HCT116 (cell line): Measurements from ENCODE around the gene MLXIPL. TPM values are rescaled to one million over a fixed set of nuclear protein-coding genes. Genes with fewer than 3 reads are reported as not detected.

Experiments
- ATAC-seq: fragments of 200-7000 bp; cut with Tn5 transposase; 2 replicates; pipeline ENCODE4 v1.9.1; 2020; ENCODE audit warnings: mild to moderate bottlenecking, moderate library complexity
- BruUV-seq: library from RNA; stranded (reverse); fragments of 400-500 nt; replicated peaks from 2 replicates; lab custom pipeline; 2021; lab: Mats Ljungman, UMichigan
- CTCF ChIA-PET: fragments of 300-600 bp; sonication (Branson Sonifier 250); formaldehyde crosslinking; loops from one replicate; lab custom pipeline; 2021; ENCODE audit warnings: antibody characterized with exemption; lab: Charles Lee
- POLR2A ChIA-PET: fragments of 300-600, 350-600 bp; sonication (Branson Sonifier 250); formaldehyde crosslinking; loops from one replicate; lab custom pipeline; 2021; ENCODE audit warnings: antibody characterized with exemption; lab: Charles Lee
- RAD21 ChIA-PET, 2 experiments: fragments of 300-600 bp; sonication (Branson Sonifier 250); formaldehyde crosslinking; loops; one replicate each; lab custom pipeline; 2023; ENCODE audit warnings: low total read pairs in 2 of 2; ENCODE audit not compliant: uncharacterized antibody in 2 of 2, unreplicated experiment in 2 of 2, low non-redundant PET in 1 of 2; lab: Charles Lee
- DNase-seq: peaks from one replicate; pipeline ENCODE4 v3.0.0-alpha.2; 2010; ENCODE audit warnings: low read depth, low spot score
- H2AFZ ChIP-seq: fragments of 200-600 bp; shearing (Covaris generic), sonication (generic); 2 replicates; pipeline ENCODE4 v1.6.1; 2017; ENCODE audit warnings: low read depth, mixed run types, mixed read lengths, antibody characterized with exemption, low read length; ENCODE audit not compliant: poor library complexity, severe bottlenecking
- H3K27ac ChIP-seq: 2 replicates; pipeline ENCODE4 v1.5.1; 2012; ENCODE audit warnings: low read depth, low read length
- H3K27me3 ChIP-seq: fragments of 200-600 bp; sonication (generic); 2 replicates; pipeline ENCODE4 v1.6.1; 2016; ENCODE audit warnings: mixed run types, low read length, mixed read lengths; ENCODE audit not compliant: insufficient read depth
- H3K36me3 ChIP-seq, 2 experiments: fragments of 200-500 bp in 1 of 2; fragments of 200-600 bp in 1 of 2; sonication (Bioruptor generic) in 1 of 2; sonication (generic) in 1 of 2; 2 replicates each; pipeline versions ENCODE4 v1.5.1 to v1.6.1; 2014 to 2016; ENCODE audit warnings: low read length in 2 of 2, inconsistent platforms in 1 of 2, mixed read lengths in 1 of 2, mixed run types in 1 of 2; ENCODE audit not compliant: insufficient read depth in 2 of 2, control insufficient read depth in 1 of 2
- H3K4me1 ChIP-seq, 2 experiments: fragments of 200-600 bp in 1 of 2; sonication (generic) in 1 of 2; 2 replicates each; pipeline versions ENCODE4 v1.5.1 to v1.6.1; 2012 to 2017; ENCODE audit warnings: low read length in 2 of 2, inconsistent platforms in 1 of 2, mild to moderate bottlenecking in 1 of 2, mixed read lengths in 1 of 2, mixed run types in 1 of 2, moderate library complexity in 1 of 2; ENCODE audit not compliant: insufficient read depth in 2 of 2, control insufficient read depth in 1 of 2
- H3K4me2 ChIP-seq: fragments of 200-600 bp; sonication (generic); 2 replicates; pipeline ENCODE4 v1.6.1; 2017; ENCODE audit warnings: mixed run types, low read length, mixed read lengths
- H3K4me3 ChIP-seq, 2 experiments: fragments of 200-600 bp in 1 of 2; sonication (generic) in 1 of 2; replicated peaks in 1 of 2; 2 replicates each; pipeline ENCODE4 v1.5.1; 2011 to 2016; ENCODE audit warnings: low read length in 2 of 2, control low read depth in 1 of 2, low read depth in 1 of 2, mild to moderate bottlenecking in 1 of 2, mixed read lengths in 1 of 2, mixed run types in 1 of 2
- H3K79me2 ChIP-seq: fragments of 200-600 bp; sonication (generic); 2 replicates; pipeline ENCODE4 v1.6.1; 2017; ENCODE audit warnings: mild to moderate bottlenecking, mixed run types, low read length, moderate library complexity, mixed read lengths; ENCODE audit not compliant: insufficient read depth
- H3K9ac ChIP-seq: fragments of 200-600 bp; sonication (generic); 2 replicates; pipeline ENCODE4 v1.6.1; 2016; ENCODE audit warnings: low read length, mixed read lengths
- H3K9me2 ChIP-seq: fragments of 200-600 bp; sonication (generic), shearing (Covaris generic); 2 replicates; pipeline ENCODE4 v1.6.1; 2017; ENCODE audit warnings: mixed run types, mild to moderate bottlenecking, moderate library complexity; ENCODE audit not compliant: insufficient read depth
- H3K9me3 ChIP-seq, 2 experiments: fragments of 200-500 bp in 1 of 2; fragments of 200-600 bp in 1 of 2; sonication (Bioruptor generic) in 1 of 2; sonication (generic) in 1 of 2; 2 replicates each; pipeline ENCODE4 v1.6.1; 2014 to 2017; ENCODE audit warnings: low read length in 2 of 2, mixed read lengths in 2 of 2, inconsistent platforms in 1 of 2, low read depth in 1 of 2, mild to moderate bottlenecking in 1 of 2, mixed run types in 1 of 2, moderate library complexity in 1 of 2; ENCODE audit not compliant: control insufficient read depth in 1 of 2, insufficient read depth in 1 of 2
- H4K20me1 ChIP-seq: fragments of 200-600 bp; sonication (generic), shearing (Covaris generic); 2 replicates; pipeline ENCODE4 v1.6.1; 2017; ENCODE audit warnings: mixed run types, mild to moderate bottlenecking, moderate library complexity; ENCODE audit not compliant: insufficient read depth
- CBX3 ChIP-seq: IDR thresholded peaks from 2 replicates; pipeline ENCODE4 v1.6.1; 2012; ENCODE audit warnings: low read depth
- CEBPB ChIP-seq: IDR thresholded peaks from 2 replicates; pipeline ENCODE4 v1.6.1; 2012; ENCODE audit warnings: low read depth
- EGR1 ChIP-seq: IDR thresholded peaks from 2 replicates; pipeline ENCODE4 v1.6.1; 2012; ENCODE audit warnings: low read depth
- ELF1 ChIP-seq: IDR thresholded peaks from 2 replicates; pipeline ENCODE4 v1.6.1; 2012; ENCODE audit warnings: low read depth, borderline replicate concordance
- EZH2phosphoT487 ChIP-seq: fragments of 200-600 bp; IDR thresholded peaks from 2 replicates; pipeline ENCODE4 v1.6.1; 2018; ENCODE audit warnings: antibody characterized with exemption, borderline replicate concordance
- FOSL1 ChIP-seq: IDR thresholded peaks from 2 replicates; pipeline ENCODE4 v1.6.1; 2012; ENCODE audit warnings: low read depth
- JUND ChIP-seq: IDR thresholded peaks from 2 replicates; pipeline ENCODE4 v1.6.1; 2012
- POLR2AphosphoS5 ChIP-seq: IDR thresholded peaks from 2 replicates; pipeline ENCODE4 v1.6.1; 2011; ENCODE audit warnings: mild to moderate bottlenecking, low read depth, low read length, moderate library complexity
- SIN3A ChIP-seq: IDR thresholded peaks from 2 replicates; pipeline ENCODE4 v1.6.1; 2012; ENCODE audit warnings: low read depth
- SP1 ChIP-seq: IDR thresholded peaks from 2 replicates; pipeline ENCODE4 v1.6.1; 2012; ENCODE audit warnings: low read depth
- TCF7L2 ChIP-seq: IDR thresholded peaks from 2 replicates; pipeline ENCODE4 v1.7.0; 2011; ENCODE audit warnings: borderline replicate concordance, inconsistent platforms; ENCODE audit not compliant: insufficient read depth, insufficient read length; ENCODE audit errors: extremely low read depth
- YY1 ChIP-seq: IDR thresholded peaks from 2 replicates; pipeline ENCODE4 v1.6.1; 2011; ENCODE audit warnings: low read length, low read depth, moderate library complexity, mild to moderate bottlenecking; ENCODE audit not compliant: insufficient replicate concordance; ENCODE audit errors: extremely low read depth
- ZFX ChIP-seq: fragments of 450-650 bp; IDR thresholded peaks from 2 replicates; pipeline ENCODE4 v1.6.1; 2017
- intact Hi-C: fragments of 100-400 bp; cut with micrococcal nuclease; formaldehyde crosslinking; loops from 2 replicates; pipeline ENCODE4 v1.10.0; 2022
- total RNA-seq: library from RNA; stranded (reverse); gene quantifications from one replicate; pipeline ENCODE4 v1.2.1, GENCODE V29; 2021; ENCODE audit not compliant: unreplicated experiment
- TF ChIP-seq, protein P1 (sequence below), 3 experiments: fragments of 200-600 bp in 1 of 3; sonication (generic) in 1 of 3; IDR thresholded peaks in 2 of 3; conservative IDR thresholded peaks in 1 of 3; 2 replicates each; pipeline ENCODE4 v1.5.1; 2012 to 2017; ENCODE audit warnings: low read depth in 2 of 3, low read length in 2 of 3, antibody characterized with exemption in 1 of 3, borderline replicate concordance in 1 of 3, control low read depth in 1 of 3, mild to moderate bottlenecking in 1 of 3, mixed read lengths in 1 of 3, mixed run types in 1 of 3, moderate library complexity in 1 of 3; ENCODE audit not compliant: insufficient read depth in 1 of 3
- TF ChIP-seq, protein P2 (sequence below): IDR thresholded peaks from 2 replicates; pipeline ENCODE4 v1.6.1; 2012
- TF ChIP-seq, protein P3 (sequence below): IDR thresholded peaks from 2 replicates; pipeline ENCODE4 v1.6.1; 2012

The MLXIPL gene
- total RNA-seq, 1 experiment from 2014 or later = 79.4 TPM

DNA sequence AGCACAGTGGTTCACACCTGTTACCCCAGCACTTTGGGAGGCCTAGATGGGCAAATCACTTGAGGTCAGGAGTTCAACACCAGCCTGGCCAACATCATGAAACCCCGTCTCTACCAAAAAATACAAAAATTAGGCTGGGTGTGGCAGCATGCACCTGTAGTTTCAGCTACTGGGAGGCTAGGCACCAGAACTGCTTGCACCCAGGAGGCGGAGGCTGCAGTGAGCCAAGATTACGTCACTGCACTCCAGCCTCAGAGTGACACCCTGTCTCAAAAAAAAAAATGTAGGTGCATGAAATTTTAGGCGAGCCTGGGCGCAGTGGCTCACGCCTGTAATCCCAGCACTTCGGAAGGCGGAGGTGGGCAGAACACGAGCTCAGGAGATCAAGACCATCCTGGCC, 76.5 kb downstream of the MLXIPL start:
- Histone ChIP-seq H3K27me3 (no peaks in the 10 kb centered on the region), H3K4me1 (0 out of 4 replicates have a peak, but pooled peaks cover 0 to 8% of the 10 kb centered on the region in 2 experiments), H3K27ac (no peak overlapping the region), H3K36me3 (peaks cover 13 to 27% of the 10 kb centered on the region in 2 experiments), H3K9me3 (no peaks in the 10 kb centered on the region), H2AFZ (no peak overlapping the region), H3K9ac (no peak overlapping the region), H3K4me3 (no peak overlapping the region), H3K4me2 (no peak overlapping the region), H4K20me1 (no peaks in the 10 kb centered on the region), H3K79me2 (peaks cover 89% of the 10 kb centered on the region), H3K9me2 (no peaks in the 10 kb centered on the region)
- TF ChIP-seq TCF7L2 (no peak), ELF1 (no peak), ZFX (no peak), FOSL1 (no peak)
- TF ChIP-seq, protein P1, sequence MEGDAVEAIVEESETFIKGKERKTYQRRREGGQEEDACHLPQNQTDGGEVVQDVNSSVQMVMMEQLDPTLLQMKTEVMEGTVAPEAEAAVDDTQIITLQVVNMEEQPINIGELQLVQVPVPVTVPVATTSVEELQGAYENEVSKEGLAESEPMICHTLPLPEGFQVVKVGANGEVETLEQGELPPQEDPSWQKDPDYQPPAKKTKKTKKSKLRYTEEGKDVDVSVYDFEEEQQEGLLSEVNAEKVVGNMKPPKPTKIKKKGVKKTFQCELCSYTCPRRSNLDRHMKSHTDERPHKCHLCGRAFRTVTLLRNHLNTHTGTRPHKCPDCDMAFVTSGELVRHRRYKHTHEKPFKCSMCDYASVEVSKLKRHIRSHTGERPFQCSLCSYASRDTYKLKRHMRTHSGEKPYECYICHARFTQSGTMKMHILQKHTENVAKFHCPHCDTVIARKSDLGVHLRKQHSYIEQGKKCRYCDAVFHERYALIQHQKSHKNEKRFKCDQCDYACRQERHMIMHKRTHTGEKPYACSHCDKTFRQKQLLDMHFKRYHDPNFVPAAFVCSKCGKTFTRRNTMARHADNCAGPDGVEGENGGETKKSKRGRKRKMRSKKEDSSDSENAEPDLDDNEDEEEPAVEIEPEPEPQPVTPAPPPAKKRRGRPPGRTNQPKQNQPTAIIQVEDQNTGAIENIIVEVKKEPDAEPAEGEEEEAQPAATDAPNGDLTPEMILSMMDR (IDR thresholded peaks at IDR 0.05 in 2 of 3, conservative IDR thresholded peaks at IDR 0.05 in 1 of 3; ENCODE audit: borderline replicate concordance in 1 of 3, insufficient read depth in 1 of 3, low read depth in 2 of 3, low read length in 2 of 3) = no peak
- TF ChIP-seq, protein P2, sequence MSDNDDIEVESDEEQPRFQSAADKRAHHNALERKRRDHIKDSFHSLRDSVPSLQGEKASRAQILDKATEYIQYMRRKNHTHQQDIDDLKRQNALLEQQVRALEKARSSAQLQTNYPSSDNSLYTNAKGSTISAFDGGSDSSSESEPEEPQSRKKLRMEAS = no peak
- BruUV-seq = no TSS peak
- ChIA-PET RAD21 (no interaction called here), POLR2A (interaction anchor here (1.4 kb wide), 1 partner anchor 9 kb away, joined by 3 read pairs; the partner anchor contains the start of gene BCL7B), CTCF (no interaction called here)
- intact Hi-C loops = no loop called here
- DNase-seq = no peak
- no peak for ATAC-seq

DNA sequence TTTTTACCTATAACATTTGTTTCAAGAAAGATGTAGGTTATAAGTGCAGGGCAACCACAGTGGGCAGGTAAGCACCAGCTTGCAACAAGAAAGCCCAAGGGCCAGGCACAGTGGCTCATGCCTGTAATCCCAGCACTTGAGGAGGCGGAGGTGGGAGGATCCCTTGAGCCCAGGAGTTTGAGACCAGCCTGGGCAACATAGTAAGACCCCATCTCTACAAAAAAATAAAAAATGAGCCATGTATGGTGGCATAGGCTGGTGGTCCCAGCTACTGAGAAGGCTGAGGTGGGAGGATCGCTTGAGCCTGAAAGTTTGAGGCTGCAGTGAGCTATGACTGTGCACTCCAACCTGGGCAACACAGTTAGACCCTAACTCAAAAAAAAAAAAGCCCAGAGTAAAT, 79.6 kb downstream of the MLXIPL start:
- Histone ChIP-seq H3K27ac (no peak overlapping the region), H2AFZ (no peak overlapping the region), H3K9ac (no peak overlapping the region), H3K4me2 (no peak overlapping the region), H3K79me2 (peaks cover 79% of the 10 kb centered on the region), H3K4me3 (no peak overlapping the region), H3K9me3 (no peaks in the 10 kb centered on the region), H4K20me1 (no peaks in the 10 kb centered on the region), H3K4me1 (0 out of 4 replicates have a peak, but pooled peaks cover 0 to 8% of the 10 kb centered on the region in 2 experiments), H3K27me3 (no peaks in the 10 kb centered on the region), H3K9me2 (no peaks in the 10 kb centered on the region), H3K36me3 (peaks cover 22 to 28% of the 10 kb centered on the region in 2 experiments)
- ChIA-PET RAD21 (no interaction called here), POLR2A (no interaction called here), CTCF (no interaction called here)
- no peak for DNase-seq
- intact Hi-C loops = no loop called here
- ATAC-seq = no peak
- no TSS peak for BruUV-seq
- TF ChIP-seq, protein P1 (IDR thresholded peaks at IDR 0.05 in 2 of 3, conservative IDR thresholded peaks at IDR 0.05 in 1 of 3; ENCODE audit: borderline replicate concordance in 1 of 3, insufficient read depth in 1 of 3, low read depth in 2 of 3, low read length in 2 of 3) = no peak
- TF ChIP-seq YY1 (no peak), EZH2phosphoT487 (no peak), POLR2AphosphoS5 (no peak), SIN3A (no peak), ELF1 (no peak), SP1 (no peak), JUND (no peak), TCF7L2 (no peak), EGR1 (no peak), CBX3 (no peak), CEBPB (no peak)
- TF ChIP-seq, protein P3, sequence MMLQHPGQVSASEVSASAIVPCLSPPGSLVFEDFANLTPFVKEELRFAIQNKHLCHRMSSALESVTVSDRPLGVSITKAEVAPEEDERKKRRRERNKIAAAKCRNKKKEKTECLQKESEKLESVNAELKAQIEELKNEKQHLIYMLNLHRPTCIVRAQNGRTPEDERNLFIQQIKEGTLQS = no peak
- TF ChIP-seq, protein P2 = no peak
